ENCODE measurements around the gene PURB.
"Not testable (repeated sequence)": the region's sequence is repeated elsewhere in the genome, so short reads cannot be mapped to it uniquely, and the experiment has no call there.

PURB gene

DNA sequence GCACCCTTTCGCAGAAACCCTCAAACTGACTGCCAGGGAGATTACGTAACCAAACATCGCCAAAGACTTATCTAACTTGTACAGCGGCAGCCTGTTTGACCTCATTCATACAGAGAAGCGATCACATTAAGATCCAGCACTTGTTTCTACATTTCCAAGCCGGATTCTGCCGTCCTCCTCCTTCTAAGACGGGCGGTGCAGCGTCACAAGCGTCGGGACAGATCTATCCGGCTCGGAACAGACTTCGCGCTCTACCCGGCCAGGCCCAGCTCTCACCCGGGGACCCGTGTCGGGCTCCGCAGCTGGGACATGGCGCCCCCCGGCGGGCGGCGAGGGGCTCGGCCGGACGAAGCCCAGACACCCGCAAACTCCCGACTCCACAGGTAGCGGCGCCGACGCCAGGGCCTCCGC lies 37.8 kb downstream of the PURB start:
- Histone ChIP-seq H3K4me3 (ENCODE audit: low read length) (peak overlapping the region; percentile 96), H3K9me2 (replicated peaks; ENCODE audit: insufficient read depth, low read length) (no peaks in the 10 kb centered on the region), H2AFZ (ENCODE audit: low read length) (peak overlapping the region; percentile 22; the same call in 1 of the 2 replicates), H3K9me3 (replicated peaks; ENCODE audit: insufficient read depth, low read length) (no peaks in the 10 kb centered on the region), H3K4me1 (ENCODE audit: low read length) (0 out of 2 replicates have a peak, but pooled peaks cover 6% of the 10 kb centered on the region), H4K20me1 (ENCODE audit: insufficient read depth, low read length) (peaks cover 29% of the 10 kb centered on the region; the same call in 1 of the 2 replicates), H3K27ac (ENCODE audit: low read length) (peak overlapping the region; percentile 58), H3K27me3 (replicated peaks; ENCODE audit: insufficient read depth, low read length) (no peaks in the 10 kb centered on the region), H3F3A (ENCODE audit: insufficient read depth, low read length) (peaks cover 25% of the 10 kb centered on the region), H3K4me2 (ENCODE audit: low read depth, low read length) (peak overlapping the region; percentile 71), H3K9ac (ENCODE audit: low read length) (peak overlapping the region; percentile 65), H3K36me3 (replicated peaks; ENCODE audit: insufficient read depth, low read length) (no peaks in the 10 kb centered on the region), H3K79me2 (ENCODE audit: low read length) (peaks cover 51% of the 10 kb centered on the region)
- DNase-seq: peak; percentile 86
- TF ChIP-seq EZH2 (optimal IDR thresholded peaks at IDR 0.05; ENCODE audit: low read depth, low read length) (no peak), EZH2phosphoT487 (IDR thresholded peaks at IDR 0.05; ENCODE audit: low read length) (no peak)
- TF ChIP-seq, protein P1, sequence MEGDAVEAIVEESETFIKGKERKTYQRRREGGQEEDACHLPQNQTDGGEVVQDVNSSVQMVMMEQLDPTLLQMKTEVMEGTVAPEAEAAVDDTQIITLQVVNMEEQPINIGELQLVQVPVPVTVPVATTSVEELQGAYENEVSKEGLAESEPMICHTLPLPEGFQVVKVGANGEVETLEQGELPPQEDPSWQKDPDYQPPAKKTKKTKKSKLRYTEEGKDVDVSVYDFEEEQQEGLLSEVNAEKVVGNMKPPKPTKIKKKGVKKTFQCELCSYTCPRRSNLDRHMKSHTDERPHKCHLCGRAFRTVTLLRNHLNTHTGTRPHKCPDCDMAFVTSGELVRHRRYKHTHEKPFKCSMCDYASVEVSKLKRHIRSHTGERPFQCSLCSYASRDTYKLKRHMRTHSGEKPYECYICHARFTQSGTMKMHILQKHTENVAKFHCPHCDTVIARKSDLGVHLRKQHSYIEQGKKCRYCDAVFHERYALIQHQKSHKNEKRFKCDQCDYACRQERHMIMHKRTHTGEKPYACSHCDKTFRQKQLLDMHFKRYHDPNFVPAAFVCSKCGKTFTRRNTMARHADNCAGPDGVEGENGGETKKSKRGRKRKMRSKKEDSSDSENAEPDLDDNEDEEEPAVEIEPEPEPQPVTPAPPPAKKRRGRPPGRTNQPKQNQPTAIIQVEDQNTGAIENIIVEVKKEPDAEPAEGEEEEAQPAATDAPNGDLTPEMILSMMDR (IDR thresholded peaks at IDR 0.05; ENCODE audit: low read length): peak; percentile 81

DNA sequence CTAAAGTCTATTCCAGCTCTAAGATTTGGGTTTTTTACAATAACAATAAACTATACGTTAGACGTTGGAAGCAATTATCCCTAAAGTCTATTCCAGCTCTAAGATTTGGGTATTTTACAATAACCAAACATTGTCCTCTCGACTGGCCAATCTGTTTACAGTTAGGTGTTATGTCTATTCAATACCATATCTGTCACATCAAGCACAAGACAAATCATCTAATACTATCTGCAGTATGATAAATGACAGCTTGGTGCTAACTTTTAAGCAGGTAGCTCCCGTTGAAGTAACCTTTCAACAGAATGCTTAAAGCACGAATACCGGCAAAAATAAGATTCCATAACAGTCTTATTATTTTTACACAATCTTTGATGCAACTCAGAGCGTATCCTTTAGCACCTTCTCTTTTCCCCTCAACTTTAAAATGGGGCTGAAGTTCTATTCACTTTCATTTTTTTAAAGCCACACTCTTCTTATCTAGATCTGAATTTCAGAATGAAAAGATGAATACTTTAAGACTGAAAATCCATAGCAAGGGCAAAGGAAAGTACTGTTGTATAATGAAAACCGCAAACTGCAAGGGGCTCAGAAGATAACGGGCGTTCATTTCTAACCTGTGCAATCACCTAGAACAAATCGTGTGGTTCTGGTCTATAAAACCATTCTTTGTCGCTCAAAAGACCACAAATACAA lies 38.4 kb downstream of the PURB start:
- H3K27me3 ChIP-seq (replicated peaks; ENCODE audit: insufficient read depth, low read length): no peaks in the 10 kb centered on the region
- peak overlapping the region; percentile 96 for H3K4me3 ChIP-seq (ENCODE audit: low read length)
- H3K36me3 ChIP-seq (replicated peaks; ENCODE audit: insufficient read depth, low read length): no peaks in the 10 kb centered on the region
- H3K9me3 ChIP-seq (replicated peaks; ENCODE audit: insufficient read depth, low read length): no peaks in the 10 kb centered on the region
- peaks cover 29% of the 10 kb centered on the region; the same call in 1 of the 2 replicates for H4K20me1 ChIP-seq (ENCODE audit: insufficient read depth, low read length)
- peaks cover 25% of the 10 kb centered on the region for H3F3A ChIP-seq (ENCODE audit: insufficient read depth, low read length)
- peak overlapping the region; percentile 58 for H3K27ac ChIP-seq (ENCODE audit: low read length)
- no peaks in the 10 kb centered on the region for H3K9me2 ChIP-seq (replicated peaks; ENCODE audit: insufficient read depth, low read length)
- DNase-seq: no peak
- peaks cover 56% of the 10 kb centered on the region for H3K79me2 ChIP-seq (ENCODE audit: low read length)
- H3K9ac ChIP-seq (ENCODE audit: low read length): peak overlapping the region; percentile 65
- no peak for TF ChIP-seq EZH2 (optimal IDR thresholded peaks at IDR 0.05; ENCODE audit: low read depth, low read length)
- no peak for TF ChIP-seq EZH2phosphoT487 (IDR thresholded peaks at IDR 0.05; ENCODE audit: low read length)
- TF ChIP-seq, protein P1 (IDR thresholded peaks at IDR 0.05; ENCODE audit: low read length): no peak
- H3K4me2 ChIP-seq (ENCODE audit: low read depth, low read length): peak overlapping the region; percentile 71
- 0 out of 2 replicates have a peak, but pooled peaks cover 6% of the 10 kb centered on the region for H3K4me1 ChIP-seq (ENCODE audit: low read length)
- no peak overlapping the region for H2AFZ ChIP-seq (ENCODE audit: low read length)

DNA sequence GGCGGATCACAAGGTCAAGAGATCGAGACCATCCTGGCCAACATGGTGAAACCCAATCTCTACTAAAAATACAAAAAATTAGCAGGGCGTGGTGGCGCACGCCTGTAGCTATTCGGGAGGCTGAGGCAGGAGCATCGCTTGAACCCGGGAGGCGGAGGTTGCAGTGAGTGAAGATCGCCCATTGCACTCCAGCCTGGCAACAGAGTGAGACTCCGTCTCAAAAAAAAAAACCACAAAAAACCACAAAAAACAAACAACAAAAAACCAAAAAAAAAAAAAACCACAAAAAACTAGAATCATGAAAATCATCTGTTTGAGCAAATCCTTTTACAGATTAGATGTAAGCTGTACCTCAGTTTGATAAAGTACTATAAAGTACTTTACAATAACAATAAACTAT lies 38.9 kb downstream of the PURB start:
- Histone ChIP-seq H3K4me3 (ENCODE audit: low read length) (peak overlapping the region; percentile 96), H3K4me2 (ENCODE audit: low read depth, low read length) (peak overlapping the region; percentile 71), H3K9ac (ENCODE audit: low read length) (peak overlapping the region; percentile 65; the same call in 1 of the 2 replicates), H4K20me1 (ENCODE audit: insufficient read depth, low read length) (peaks cover 33% of the 10 kb centered on the region; the same call in 1 of the 2 replicates), H3K79me2 (ENCODE audit: low read length) (peaks cover 62% of the 10 kb centered on the region), H3F3A (ENCODE audit: insufficient read depth, low read length) (peaks cover 25% of the 10 kb centered on the region)
- not testable (repeated sequence) for H3K4me1 ChIP-seq (ENCODE audit: low read length); DNase-seq; H3K27ac ChIP-seq (ENCODE audit: low read length); H3K9me2 ChIP-seq (replicated peaks; ENCODE audit: insufficient read depth, low read length); H3K27me3 ChIP-seq (replicated peaks; ENCODE audit: insufficient read depth, low read length); H3K9me3 ChIP-seq (replicated peaks; ENCODE audit: insufficient read depth, low read length); H3K36me3 ChIP-seq (replicated peaks; ENCODE audit: insufficient read depth, low read length); H2AFZ ChIP-seq (ENCODE audit: low read length)

DNA sequence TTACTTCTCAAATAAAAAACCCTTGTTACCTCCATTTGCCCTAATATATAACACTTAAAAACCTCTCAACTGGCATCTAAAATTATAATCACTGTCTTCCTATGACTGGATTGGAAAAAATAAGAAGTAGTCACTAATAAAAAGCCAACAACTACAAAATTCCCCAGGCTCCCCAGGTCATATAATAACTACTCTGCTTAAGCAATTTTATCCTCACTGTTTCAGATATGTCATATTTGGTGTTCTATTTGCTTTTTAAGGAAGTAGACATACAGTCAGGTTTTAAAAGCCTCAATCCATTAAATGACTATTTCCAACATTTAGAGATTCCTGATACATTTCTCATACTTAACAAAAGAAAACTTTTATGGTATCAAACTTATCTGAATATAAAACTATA lies 39.9 kb downstream of the PURB start:
- H4K20me1 ChIP-seq (ENCODE audit: insufficient read depth, low read length): peaks cover 39% of the 10 kb centered on the region; the same call in 1 of the 2 replicates
- H3K9me2 ChIP-seq (replicated peaks; ENCODE audit: insufficient read depth, low read length): no peaks in the 10 kb centered on the region
- DNase-seq: no peak
- peak overlapping the region; percentile 71; the same call in 1 of the 2 replicates for H3K4me2 ChIP-seq (ENCODE audit: low read depth, low read length)
- H3K9me3 ChIP-seq (replicated peaks; ENCODE audit: insufficient read depth, low read length): no peaks in the 10 kb centered on the region
- peaks cover 71% of the 10 kb centered on the region for H3K79me2 ChIP-seq (ENCODE audit: low read length)
- peaks cover 5% of the 10 kb centered on the region; the same call in 1 of the 2 replicates for H3K36me3 ChIP-seq (replicated peaks; ENCODE audit: insufficient read depth, low read length)
- H3K27ac ChIP-seq (ENCODE audit: low read length): no peak overlapping the region
- TF ChIP-seq, protein P1 (IDR thresholded peaks at IDR 0.05; ENCODE audit: low read length): no peak
- TF ChIP-seq EZH2 (optimal IDR thresholded peaks at IDR 0.05; ENCODE audit: low read depth, low read length) (no peak), EZH2phosphoT487 (IDR thresholded peaks at IDR 0.05; ENCODE audit: low read length) (no peak)
- H3K4me3 ChIP-seq (ENCODE audit: low read length): peak overlapping the region; percentile 96; the same call in 1 of the 2 replicates
- peak overlapping the region; percentile 25; the same call in 1 of the 2 replicates for H3K9ac ChIP-seq (ENCODE audit: low read length)
- no peak overlapping the region for H2AFZ ChIP-seq (ENCODE audit: low read length)
- H3K4me1 ChIP-seq (ENCODE audit: low read length): 0 out of 2 replicates have a peak, but pooled peaks cover 6% of the 10 kb centered on the region
- peaks cover 25% of the 10 kb centered on the region for H3F3A ChIP-seq (ENCODE audit: insufficient read depth, low read length)
- no peaks in the 10 kb centered on the region for H3K27me3 ChIP-seq (replicated peaks; ENCODE audit: insufficient read depth, low read length)

DNA sequence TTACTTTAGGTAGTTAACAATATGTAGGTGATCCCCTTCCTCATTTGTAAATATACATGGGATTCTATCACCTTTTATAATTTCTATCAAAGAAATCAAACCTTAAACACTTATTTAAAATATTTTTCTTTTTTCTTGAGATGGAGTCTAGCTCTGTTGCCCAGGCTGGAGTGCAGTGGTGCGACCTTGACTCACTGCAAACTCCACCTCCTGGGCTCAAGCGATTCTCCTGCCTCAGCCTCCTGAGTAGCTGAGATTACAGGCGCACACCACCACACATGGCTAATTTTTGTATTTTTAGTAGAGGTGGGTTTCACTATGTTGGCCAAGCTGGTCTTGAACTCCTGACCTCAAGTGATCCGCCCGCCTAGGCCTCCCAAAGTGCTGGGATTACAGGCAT lies 41.9 kb downstream of the PURB start:
- peaks cover 13% of the 10 kb centered on the region for H3F3A ChIP-seq (ENCODE audit: insufficient read depth, low read length)
- not testable (repeated sequence) for H3K4me1 ChIP-seq (ENCODE audit: low read length); H3K36me3 ChIP-seq (replicated peaks; ENCODE audit: insufficient read depth, low read length); DNase-seq; H2AFZ ChIP-seq (ENCODE audit: low read length); H3K9me3 ChIP-seq (replicated peaks; ENCODE audit: insufficient read depth, low read length); H3K9me2 ChIP-seq (replicated peaks; ENCODE audit: insufficient read depth, low read length); H3K9ac ChIP-seq (ENCODE audit: low read length); H3K4me3 ChIP-seq (ENCODE audit: low read length); H3K27ac ChIP-seq (ENCODE audit: low read length); H3K4me2 ChIP-seq (ENCODE audit: low read depth, low read length); H3K27me3 ChIP-seq (replicated peaks; ENCODE audit: insufficient read depth, low read length)
- peaks cover 39% of the 10 kb centered on the region; the same call in 1 of the 2 replicates for H4K20me1 ChIP-seq (ENCODE audit: insufficient read depth, low read length)
- peaks cover 88% of the 10 kb centered on the region for H3K79me2 ChIP-seq (ENCODE audit: low read length)
